ENCODE data around the gene ANKH.

The ANKH gene

DNA sequence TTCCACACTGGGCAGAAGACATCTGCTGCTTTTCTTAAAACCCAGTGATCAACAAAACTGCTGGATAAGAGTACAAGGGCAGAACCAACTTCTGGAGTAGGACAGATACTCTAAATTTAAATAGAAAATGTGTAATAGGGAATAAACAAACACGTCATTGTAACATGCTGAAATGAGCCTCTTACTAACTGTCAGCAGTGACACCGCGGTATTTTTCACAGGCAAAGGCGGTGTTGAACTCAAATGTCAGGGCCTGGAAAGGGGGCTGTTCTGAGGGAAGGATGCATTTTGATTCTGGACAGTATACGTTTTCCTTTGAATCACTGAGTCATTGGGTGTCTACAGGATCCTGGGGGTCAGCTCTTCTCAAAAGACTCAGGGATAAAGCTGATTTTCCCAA, 133.5 kb downstream of the ANKH start:
- Histone ChIP-seq H2AFZ (ENCODE audit: low read depth) (no peak overlapping the region), H3K27ac (no peak overlapping the region), H3K4me2 (no peak overlapping the region), H3K4me3 (IDR thresholded peaks at IDR 0.05; ENCODE audit: insufficient read depth, low read depth, low read length) (no peak overlapping the region), H3K36me3 (ENCODE audit: insufficient read depth) (no peaks in the 10 kb centered on the region), H4K20me1 (ENCODE audit: insufficient read depth) (no peaks in the 10 kb centered on the region), H3K79me2 (ENCODE audit: insufficient read depth, low read depth) (no peaks in the 10 kb centered on the region), H3K4me1 (ENCODE audit: low read depth, poor library complexity, severe bottlenecking) (no peaks in the 10 kb centered on the region), H3K9ac (no peak overlapping the region), H3K27me3 (ENCODE audit: insufficient read depth, low read depth) (no peaks in the 10 kb centered on the region)
- TF ChIP-seq, protein P1, sequence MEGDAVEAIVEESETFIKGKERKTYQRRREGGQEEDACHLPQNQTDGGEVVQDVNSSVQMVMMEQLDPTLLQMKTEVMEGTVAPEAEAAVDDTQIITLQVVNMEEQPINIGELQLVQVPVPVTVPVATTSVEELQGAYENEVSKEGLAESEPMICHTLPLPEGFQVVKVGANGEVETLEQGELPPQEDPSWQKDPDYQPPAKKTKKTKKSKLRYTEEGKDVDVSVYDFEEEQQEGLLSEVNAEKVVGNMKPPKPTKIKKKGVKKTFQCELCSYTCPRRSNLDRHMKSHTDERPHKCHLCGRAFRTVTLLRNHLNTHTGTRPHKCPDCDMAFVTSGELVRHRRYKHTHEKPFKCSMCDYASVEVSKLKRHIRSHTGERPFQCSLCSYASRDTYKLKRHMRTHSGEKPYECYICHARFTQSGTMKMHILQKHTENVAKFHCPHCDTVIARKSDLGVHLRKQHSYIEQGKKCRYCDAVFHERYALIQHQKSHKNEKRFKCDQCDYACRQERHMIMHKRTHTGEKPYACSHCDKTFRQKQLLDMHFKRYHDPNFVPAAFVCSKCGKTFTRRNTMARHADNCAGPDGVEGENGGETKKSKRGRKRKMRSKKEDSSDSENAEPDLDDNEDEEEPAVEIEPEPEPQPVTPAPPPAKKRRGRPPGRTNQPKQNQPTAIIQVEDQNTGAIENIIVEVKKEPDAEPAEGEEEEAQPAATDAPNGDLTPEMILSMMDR (conservative IDR thresholded peaks at IDR 0.05; ENCODE audit: low read depth, low read length) = no peak

DNA sequence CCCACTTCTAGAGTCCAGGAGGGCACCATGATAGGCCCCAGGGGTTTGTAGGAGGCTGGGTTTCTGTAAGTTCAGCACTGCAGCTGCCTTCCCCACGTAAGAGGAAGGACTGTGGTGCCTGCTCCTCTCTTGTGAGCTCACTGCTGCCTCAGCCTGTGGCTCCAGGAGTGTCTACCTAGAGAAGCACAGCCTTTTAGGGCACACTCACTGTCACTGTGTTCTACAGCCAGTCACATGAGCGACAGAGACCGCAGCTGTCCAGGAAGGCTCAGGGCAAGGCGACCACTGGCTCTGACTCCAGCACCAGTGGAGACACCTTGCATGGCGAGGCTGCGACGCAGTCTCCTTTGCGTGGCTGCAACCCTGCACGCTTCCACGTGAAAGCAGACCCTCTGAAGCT, 134.3 kb downstream of the ANKH start:
- H2AFZ ChIP-seq (ENCODE audit: low read depth) = no peak overlapping the region
- no peak overlapping the region for H3K4me3 ChIP-seq (IDR thresholded peaks at IDR 0.05; ENCODE audit: insufficient read depth, low read depth, low read length)
- no peak overlapping the region for H3K27ac ChIP-seq
- no peaks in the 10 kb centered on the region for H3K36me3 ChIP-seq (ENCODE audit: insufficient read depth)
- no peaks in the 10 kb centered on the region for H3K79me2 ChIP-seq (ENCODE audit: insufficient read depth, low read depth)
- no peak overlapping the region for H3K4me2 ChIP-seq
- no peaks in the 10 kb centered on the region for H4K20me1 ChIP-seq (ENCODE audit: insufficient read depth)
- no peak overlapping the region for H3K9ac ChIP-seq
- no peaks in the 10 kb centered on the region for H3K4me1 ChIP-seq (ENCODE audit: low read depth, poor library complexity, severe bottlenecking)
- TF ChIP-seq, protein P1 (conservative IDR thresholded peaks at IDR 0.05; ENCODE audit: low read depth, low read length) = no peak
- H3K27me3 ChIP-seq (ENCODE audit: insufficient read depth, low read depth) = no peaks in the 10 kb centered on the region

DNA sequence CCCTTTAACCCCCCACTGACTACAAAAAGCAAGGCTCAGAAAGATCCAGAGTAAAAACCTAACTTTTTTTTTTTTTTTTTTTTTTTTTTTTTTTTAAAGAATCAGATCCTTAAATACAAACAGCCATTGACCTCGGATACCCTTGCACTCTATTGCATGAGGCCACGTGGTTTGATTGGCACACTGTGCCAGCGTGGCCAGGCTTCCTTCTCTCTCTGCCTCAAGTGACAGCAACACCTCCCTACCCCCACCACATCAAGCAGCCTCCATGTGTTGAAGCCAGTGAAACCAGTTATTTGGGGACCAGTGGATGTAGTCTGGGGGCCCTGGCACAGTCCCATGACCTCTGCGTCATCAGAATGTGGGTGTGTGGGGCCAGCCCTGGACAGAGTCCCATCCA, 135.6 kb downstream of the ANKH start:
- Histone ChIP-seq H3K27me3 (ENCODE audit: insufficient read depth, low read depth) (no peaks in the 10 kb centered on the region), H3K36me3 (ENCODE audit: insufficient read depth) (no peaks in the 10 kb centered on the region), H3K79me2 (ENCODE audit: insufficient read depth, low read depth) (no peaks in the 10 kb centered on the region), H3K4me3 (IDR thresholded peaks at IDR 0.05; ENCODE audit: insufficient read depth, low read depth, low read length) (no peak overlapping the region), H4K20me1 (ENCODE audit: insufficient read depth) (no peaks in the 10 kb centered on the region), H3K4me2 (no peak overlapping the region), H3K4me1 (ENCODE audit: low read depth, poor library complexity, severe bottlenecking) (no peaks in the 10 kb centered on the region), H3K27ac (no peak overlapping the region), H2AFZ (ENCODE audit: low read depth) (no peak overlapping the region), H3K9ac (no peak overlapping the region)
- TF ChIP-seq, protein P1 (conservative IDR thresholded peaks at IDR 0.05; ENCODE audit: low read depth, low read length) = no peak

DNA sequence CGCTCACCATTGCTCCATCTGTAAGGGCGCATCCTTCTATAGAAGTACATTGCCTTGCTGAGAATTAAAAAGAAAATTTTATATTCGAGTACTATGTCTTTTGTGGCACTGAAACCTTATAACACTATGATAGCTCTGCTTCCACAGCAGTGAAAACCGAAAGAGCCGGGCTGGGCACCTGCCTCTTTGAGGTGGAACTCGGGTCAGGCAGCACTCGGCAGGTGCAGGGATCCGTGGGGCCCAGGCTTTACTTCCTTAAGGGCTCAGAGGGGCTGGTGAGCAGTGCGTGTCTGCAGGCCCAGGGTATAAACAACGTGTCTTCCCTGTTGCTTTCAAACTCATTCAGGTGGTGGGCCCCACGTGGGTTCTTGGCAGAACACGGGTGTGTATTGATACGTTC, 137.2 kb downstream of the ANKH start:
- H3K79me2 ChIP-seq (ENCODE audit: insufficient read depth, low read depth) = no peaks in the 10 kb centered on the region
- H3K27ac ChIP-seq = no peak overlapping the region
- no peaks in the 10 kb centered on the region for H3K36me3 ChIP-seq (ENCODE audit: insufficient read depth)
- no peaks in the 10 kb centered on the region for H3K27me3 ChIP-seq (ENCODE audit: insufficient read depth, low read depth)
- H3K4me3 ChIP-seq (IDR thresholded peaks at IDR 0.05; ENCODE audit: insufficient read depth, low read depth, low read length) = no peak overlapping the region
- H3K4me1 ChIP-seq (ENCODE audit: low read depth, poor library complexity, severe bottlenecking) = no peaks in the 10 kb centered on the region
- no peak overlapping the region for H3K4me2 ChIP-seq
- H3K9ac ChIP-seq = no peak overlapping the region
- no peaks in the 10 kb centered on the region for H4K20me1 ChIP-seq (ENCODE audit: insufficient read depth)
- H2AFZ ChIP-seq (ENCODE audit: low read depth) = no peak overlapping the region
- TF ChIP-seq, protein P1 (conservative IDR thresholded peaks at IDR 0.05; ENCODE audit: low read depth, low read length) = no peak

DNA sequence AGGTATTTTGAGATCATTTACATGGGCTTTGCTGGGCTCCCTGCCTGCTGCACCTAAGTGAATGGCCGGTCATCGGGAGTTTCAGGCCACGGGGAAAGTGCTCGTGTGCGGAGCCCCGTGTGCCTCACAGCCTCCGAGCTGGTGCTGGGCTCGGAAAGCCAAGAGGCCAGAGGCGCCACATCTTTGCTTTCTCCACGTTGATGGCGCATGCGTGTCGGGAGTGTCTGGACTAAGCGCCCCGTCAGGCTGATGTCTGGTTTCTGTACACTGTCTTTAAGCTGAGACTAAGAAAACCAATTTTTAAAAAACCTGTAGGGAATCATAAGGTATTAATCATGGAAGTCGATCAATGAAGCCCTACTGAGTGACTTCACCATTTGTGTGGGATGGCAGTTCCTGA, 137.9 kb downstream of the ANKH start:
- TF ChIP-seq, protein P1 (conservative IDR thresholded peaks at IDR 0.05; ENCODE audit: low read depth, low read length) = no peak
- Histone ChIP-seq H3K27me3 (ENCODE audit: insufficient read depth, low read depth) (no peaks in the 10 kb centered on the region), H4K20me1 (ENCODE audit: insufficient read depth) (no peaks in the 10 kb centered on the region), H3K4me2 (no peak overlapping the region), H3K9ac (no peak overlapping the region), H3K27ac (no peak overlapping the region), H3K79me2 (ENCODE audit: insufficient read depth, low read depth) (no peaks in the 10 kb centered on the region), H3K4me1 (ENCODE audit: low read depth, poor library complexity, severe bottlenecking) (no peaks in the 10 kb centered on the region), H3K4me3 (IDR thresholded peaks at IDR 0.05; ENCODE audit: insufficient read depth, low read depth, low read length) (no peak overlapping the region), H2AFZ (ENCODE audit: low read depth) (no peak overlapping the region), H3K36me3 (ENCODE audit: insufficient read depth) (no peaks in the 10 kb centered on the region)

All from KMS-11 (cell line).